Lower leg skin (tissue), 4 donors: Measurements from ENCODE around the gene CABYR. TPM values are rescaled to one million over a fixed set of nuclear protein-coding genes. Genes with fewer than 3 reads are reported as not detected.

ENCODE experiments used
- DNase-seq, 2 donors: peaks; one replicate each; pipeline ENCODE4 v3.0.0-alpha.2; 2019; ENCODE audit warnings: low spot score in 2 of 2
- H3K4me3 ChIP-seq: fragments of 200-600 bp; sonication (generic); 2 replicates; pipeline ENCODE4 v1.5.1; 2017; ENCODE audit warnings: mild to moderate bottlenecking, low read depth; ENCODE audit not compliant: poor library complexity, severe bottlenecking
- POLR2A ChIP-seq, 2 donors: fragments of 450-650 bp; IDR thresholded peaks; one replicate each; pipeline ENCODE4 v1.6.1; 2016 to 2017; ENCODE audit warnings: antibody characterized with exemption in 2 of 2, mild to moderate bottlenecking in 1 of 2, moderate library complexity in 1 of 2
- WGBS, 2 donors: methylation state at CpG; one replicate each; pipeline ENCODE4 v1.1.5; 2018; 5-methylcytosine and 5-hydroxymethylcytosine counted together
- intact Hi-C: fragments of 100-400 bp; cut with DNase I; formaldehyde crosslinking; loops from one replicate; pipeline ENCODE4 v1.15.0; 2023; ENCODE audit warnings: low total_unique reads
- total RNA-seq, 4 donors: library from RNA; depleted of rRNA; stranded (reverse); fragments of >200 nt; gene quantifications; one replicate each; pipeline ENCODE4 v1.1.0, GENCODE V29; 2016
- TF ChIP-seq, protein P1 (sequence below), 3 donors: fragments of 450-650 bp; IDR thresholded peaks; one replicate each; pipeline ENCODE4 v1.5.1; 2016; ENCODE audit warnings: antibody characterized with exemption in 3 of 3, mild to moderate bottlenecking in 3 of 3, moderate library complexity in 2 of 3

CABYR gene
- total RNA-seq, 4 donors from 2014 or later = 0.68 to 1.9 (median 0.93) TPM; not detected in 1

DNA sequence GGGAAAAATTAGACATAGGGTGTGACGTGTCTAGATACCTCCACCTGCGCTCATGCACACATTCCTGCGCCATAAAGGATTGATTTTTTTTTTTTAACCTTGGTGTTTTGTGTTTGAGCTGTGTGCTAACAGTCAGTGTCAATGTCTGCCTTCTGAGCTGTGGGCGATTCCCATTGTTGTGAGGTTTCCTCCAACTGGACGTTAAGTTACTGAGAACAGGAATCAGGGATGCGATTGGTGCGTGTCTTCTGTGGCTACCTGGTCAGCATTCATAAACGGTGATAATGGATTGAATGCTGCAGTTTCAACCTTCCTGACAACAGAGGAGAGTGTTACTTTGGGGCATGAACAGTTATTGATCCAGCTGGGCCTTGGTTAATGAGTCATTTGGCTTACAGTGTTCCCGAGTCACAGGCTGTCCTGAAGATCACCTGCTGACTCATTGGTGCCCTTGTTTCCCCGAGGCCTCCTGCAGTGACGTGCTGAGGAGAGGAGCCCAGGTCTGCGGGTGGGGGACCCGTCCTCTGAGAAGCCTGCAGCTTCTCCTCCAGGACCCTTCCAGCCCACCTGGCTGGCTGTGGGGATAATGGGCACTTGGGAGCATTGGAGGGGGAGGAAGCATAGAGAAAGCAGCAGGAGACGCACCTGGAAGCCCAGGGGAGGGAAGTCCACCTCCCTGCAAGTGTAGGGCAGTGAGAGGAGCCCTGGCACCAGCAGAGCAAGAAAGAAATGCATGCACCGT, 25.8 kb upstream of the CABYR start:
- no peak for TF ChIP-seq POLR2A (IDR thresholded peaks at IDR 0.05)
- TF ChIP-seq, protein P1, sequence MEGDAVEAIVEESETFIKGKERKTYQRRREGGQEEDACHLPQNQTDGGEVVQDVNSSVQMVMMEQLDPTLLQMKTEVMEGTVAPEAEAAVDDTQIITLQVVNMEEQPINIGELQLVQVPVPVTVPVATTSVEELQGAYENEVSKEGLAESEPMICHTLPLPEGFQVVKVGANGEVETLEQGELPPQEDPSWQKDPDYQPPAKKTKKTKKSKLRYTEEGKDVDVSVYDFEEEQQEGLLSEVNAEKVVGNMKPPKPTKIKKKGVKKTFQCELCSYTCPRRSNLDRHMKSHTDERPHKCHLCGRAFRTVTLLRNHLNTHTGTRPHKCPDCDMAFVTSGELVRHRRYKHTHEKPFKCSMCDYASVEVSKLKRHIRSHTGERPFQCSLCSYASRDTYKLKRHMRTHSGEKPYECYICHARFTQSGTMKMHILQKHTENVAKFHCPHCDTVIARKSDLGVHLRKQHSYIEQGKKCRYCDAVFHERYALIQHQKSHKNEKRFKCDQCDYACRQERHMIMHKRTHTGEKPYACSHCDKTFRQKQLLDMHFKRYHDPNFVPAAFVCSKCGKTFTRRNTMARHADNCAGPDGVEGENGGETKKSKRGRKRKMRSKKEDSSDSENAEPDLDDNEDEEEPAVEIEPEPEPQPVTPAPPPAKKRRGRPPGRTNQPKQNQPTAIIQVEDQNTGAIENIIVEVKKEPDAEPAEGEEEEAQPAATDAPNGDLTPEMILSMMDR (IDR thresholded peaks at IDR 0.05) = peak in 1 of 3 donors; percentile 16
- no peak overlapping the region for H3K4me3 ChIP-seq
- intact Hi-C loops = no loop called here
- no peak for DNase-seq
- 68 to 72% methylated on average over 15 of the region's 15 CpGs for WGBS, 2 donors

DNA sequence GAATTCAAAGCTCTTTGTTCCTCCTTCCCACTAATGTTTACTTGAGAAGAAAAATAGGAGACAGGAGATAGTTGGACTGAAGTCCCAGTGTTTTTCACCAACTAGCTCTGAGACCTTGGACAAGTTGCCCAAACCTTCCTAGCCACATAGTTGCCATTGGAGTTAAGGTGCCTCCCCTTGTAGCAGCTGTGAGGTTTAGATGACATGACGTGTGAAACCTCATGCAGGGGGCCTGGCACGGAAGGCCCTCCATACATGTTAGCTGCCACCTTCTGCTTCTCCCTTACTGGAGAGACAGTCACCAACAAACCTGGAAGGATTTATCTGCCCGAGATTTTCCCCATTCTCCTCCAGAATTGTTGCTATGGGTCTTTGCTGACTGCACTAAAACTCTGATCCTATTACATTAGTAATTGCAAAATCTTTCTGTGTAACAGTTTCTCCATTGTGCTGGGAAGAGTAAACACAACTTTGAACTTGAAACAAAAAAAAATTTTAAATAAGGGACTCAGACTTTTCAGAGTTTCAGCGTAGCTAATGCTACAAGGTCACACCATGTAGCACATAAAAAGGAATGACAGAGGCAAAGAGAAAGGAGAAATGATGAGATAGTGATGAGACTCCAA, 23.8 kb upstream of the CABYR start:
- WGBS, 2 donors = 89 to 90% methylated on average over 4 of the region's 4 CpGs
- no peak overlapping the region for H3K4me3 ChIP-seq
- no peak for DNase-seq
- intact Hi-C loops = no loop called here
- no peak for TF ChIP-seq POLR2A (IDR thresholded peaks at IDR 0.05)
- TF ChIP-seq, protein P1 (IDR thresholded peaks at IDR 0.05) = no peak

DNA sequence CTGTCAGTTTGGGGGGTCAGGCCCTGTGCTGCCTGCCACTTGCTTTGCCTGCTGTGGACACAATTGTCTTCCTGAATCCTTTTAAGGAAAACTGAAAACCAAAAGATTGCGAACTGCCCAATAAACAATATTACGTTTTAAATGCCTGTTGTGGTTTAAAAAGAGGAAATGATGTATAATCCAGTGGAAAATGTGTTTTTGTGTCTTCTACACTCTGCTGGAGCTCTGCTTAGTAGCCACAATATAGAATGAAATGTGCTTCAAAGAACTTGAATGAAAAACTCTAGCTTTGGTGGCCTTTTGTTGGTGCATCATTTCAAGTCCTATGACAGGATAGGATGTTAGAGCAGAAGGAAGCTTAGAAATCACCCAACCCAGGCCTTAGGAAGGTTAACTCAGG, 23.2 kb upstream of the CABYR start:
- 65 to 77% methylated on average over 2 of the region's 2 CpGs for WGBS, 2 donors
- DNase-seq = no peak
- intact Hi-C loops = no loop called here
- H3K4me3 ChIP-seq = no peak overlapping the region
- TF ChIP-seq, protein P1 (IDR thresholded peaks at IDR 0.05) = no peak
- no peak for TF ChIP-seq POLR2A (IDR thresholded peaks at IDR 0.05)

DNA sequence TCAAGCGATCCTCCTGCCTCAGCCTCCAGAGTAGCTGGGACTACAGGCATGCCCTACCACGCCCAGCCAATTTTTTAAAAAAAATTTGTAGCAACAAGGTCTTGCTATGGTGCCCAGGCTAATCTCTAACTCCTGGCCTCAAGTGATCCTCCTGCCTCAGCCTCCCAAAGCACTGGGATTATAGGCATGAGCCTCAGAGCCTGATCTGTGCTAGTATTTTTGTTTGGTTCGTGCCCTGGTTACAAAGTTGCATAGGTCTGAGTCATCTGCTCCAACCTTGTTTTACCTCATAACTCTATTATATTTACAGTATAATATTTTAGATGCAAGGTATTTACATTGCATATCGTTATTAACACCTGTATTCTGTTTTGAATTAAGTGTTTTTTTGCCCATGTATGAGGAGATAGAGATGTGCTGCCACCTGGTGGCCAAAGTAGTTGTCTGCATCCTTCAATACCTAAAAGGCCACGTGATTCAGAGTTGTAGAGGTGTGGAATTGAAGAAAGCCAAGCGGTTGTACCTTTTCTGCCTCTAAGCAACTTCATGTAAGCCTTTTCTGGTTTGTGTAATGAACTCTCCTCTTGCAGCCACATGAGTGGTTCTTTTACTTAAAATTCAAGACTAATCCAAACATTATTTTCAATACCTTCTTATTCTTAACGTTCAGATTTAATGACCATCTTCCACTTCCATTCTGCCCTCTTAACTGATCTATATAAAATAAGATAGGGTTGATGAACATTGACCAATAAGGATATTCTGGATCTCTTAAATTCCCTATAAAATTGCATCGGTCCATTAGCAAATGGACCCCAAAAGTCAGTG, 19.9 kb upstream of the CABYR start:
- TF ChIP-seq, protein P1 (IDR thresholded peaks at IDR 0.05) = peak in 1 of 3 donors; percentile 50
- TF ChIP-seq POLR2A (IDR thresholded peaks at IDR 0.05) = no peak
- intact Hi-C loops = no loop called here
- peak; percentile 71 to 92 for DNase-seq
- 49 to 58% methylated on average over 8 of the region's 8 CpGs for WGBS, 2 donors
- no peak overlapping the region for H3K4me3 ChIP-seq

DNA sequence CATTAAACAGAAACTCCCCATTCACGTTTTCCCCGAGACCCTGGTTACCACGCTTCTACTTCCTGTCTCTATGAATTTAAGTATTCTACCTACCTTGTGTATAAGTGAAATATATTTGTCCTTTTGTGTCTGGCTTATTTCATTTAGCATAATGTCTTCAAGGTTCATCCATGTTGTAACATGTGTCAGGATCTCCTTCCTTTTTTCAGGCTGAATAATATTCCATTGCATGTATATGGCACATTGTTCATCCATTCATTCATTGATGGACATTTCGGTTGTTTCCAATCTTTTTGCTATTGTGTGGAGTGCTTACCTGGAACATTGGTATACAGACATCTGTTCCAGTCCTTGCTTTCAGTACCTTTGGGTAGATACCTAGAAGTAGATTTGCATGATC, 18.2 kb upstream of the CABYR start:
- intact Hi-C loops = loop anchor here (10.0 kb wide), 1 partner anchor 186 kb away; no protein-coding TSS in a partner anchor
- 96 to 99% methylated on average over 4 of the region's 4 CpGs for WGBS, 2 donors
- no peak overlapping the region for H3K4me3 ChIP-seq
- no peak for TF ChIP-seq POLR2A (IDR thresholded peaks at IDR 0.05)
- TF ChIP-seq, protein P1 (IDR thresholded peaks at IDR 0.05) = no peak
- no peak for DNase-seq
